Natural killer cell treated with Interleukin-12 subunit alpha and Interleukin-12 subunit beta and Interleukin-15 and Interleukin-18, amount 100 ng/mL, for 72 hours (primary cell): ENCODE results near the gene SCN1A. TPM values are rescaled to one million over a fixed set of nuclear protein-coding genes. Genes with fewer than 3 reads are reported as not detected.

Experiments used
- ATAC-seq, 2 donors: fragments of 150-1000 bp; cut with Tn5 transposase in 1 of 2; sonication (Bioruptor Pico), chemical (Tn5 transposase) in 1 of 2; 2 replicates each; pipeline ENCODE4 v1.10.0; 2021
- DNase-seq: peaks from one replicate; pipeline ENCODE4 v3.0.0; 2022; ENCODE audit warnings: low spot score
- H3K27ac Mint-ChIP-seq, 2 donors: 1 replicate in 1 of 2; 2 replicates in 1 of 2; pipeline ENCODE4 v1.8.0; 2022; ENCODE audit warnings: mixed read lengths in 2 of 2, mild to moderate bottlenecking in 1 of 2, moderate library complexity in 1 of 2
- H3K27me3 Mint-ChIP-seq, 2 donors: 1 replicate in 1 of 2; 2 replicates in 1 of 2; pipeline ENCODE4 v1.8.0; 2022; ENCODE audit warnings: mixed read lengths in 2 of 2
- H3K36me3 Mint-ChIP-seq: one replicate; pipeline ENCODE4 v1.8.0; 2022; ENCODE audit warnings: mixed read lengths
- H3K4me1 Mint-ChIP-seq, 2 donors: 1 replicate in 1 of 2; 2 replicates in 1 of 2; pipeline ENCODE4 v1.8.0; 2022; ENCODE audit warnings: low read depth in 2 of 2, mixed read lengths in 2 of 2, mild to moderate bottlenecking in 1 of 2
- H3K4me3 Mint-ChIP-seq: one replicate; pipeline ENCODE4 v1.8.0; 2022; ENCODE audit warnings: mixed read lengths
- H3K9me3 Mint-ChIP-seq: 2 replicates; pipeline ENCODE4 v1.8.0; 2022; ENCODE audit warnings: mixed read lengths
- total RNA-seq, 2 donors: library from RNA; stranded (reverse); gene quantifications; one replicate each; pipeline ENCODE4 v1.2.3, GENCODE V29; 2022

SCN1A gene
- total RNA-seq, 2 donors from 2014 or later, result not detected

- Mint-ChIP-seq H3K36me3 (no peaks in the 10 kb centered on the region), H3K27me3 (peaks cover 6 to 9% of the 10 kb centered on the region in 2 donors), H3K27ac (no peak overlapping the region), H3K9me3 (no peaks in the 10 kb centered on the region), H3K4me1 (no peaks in the 10 kb centered on the region), H3K4me3 (no peak overlapping the region)
- no peak for DNase-seq
- no peak for ATAC-seq
Observed at GRCh38 chr2:165961818-165962217, 166.0 kb downstream of the SCN1A start.

- Mint-ChIP-seq H3K27me3 (peaks cover 6 to 7% of the 10 kb centered on the region in 2 donors), H3K27ac (no peak overlapping the region), H3K9me3 (no peaks in the 10 kb centered on the region), H3K4me1 (peaks cover 5 to 9% of the 10 kb centered on the region in 2 donors), H3K4me3 (no peak overlapping the region), H3K36me3 (no peaks in the 10 kb centered on the region)
- DNase-seq (no peak), ATAC-seq (no peak)
Observed at GRCh38 chr2:165959371-165959770, 168.4 kb downstream of the SCN1A start.

DNA sequence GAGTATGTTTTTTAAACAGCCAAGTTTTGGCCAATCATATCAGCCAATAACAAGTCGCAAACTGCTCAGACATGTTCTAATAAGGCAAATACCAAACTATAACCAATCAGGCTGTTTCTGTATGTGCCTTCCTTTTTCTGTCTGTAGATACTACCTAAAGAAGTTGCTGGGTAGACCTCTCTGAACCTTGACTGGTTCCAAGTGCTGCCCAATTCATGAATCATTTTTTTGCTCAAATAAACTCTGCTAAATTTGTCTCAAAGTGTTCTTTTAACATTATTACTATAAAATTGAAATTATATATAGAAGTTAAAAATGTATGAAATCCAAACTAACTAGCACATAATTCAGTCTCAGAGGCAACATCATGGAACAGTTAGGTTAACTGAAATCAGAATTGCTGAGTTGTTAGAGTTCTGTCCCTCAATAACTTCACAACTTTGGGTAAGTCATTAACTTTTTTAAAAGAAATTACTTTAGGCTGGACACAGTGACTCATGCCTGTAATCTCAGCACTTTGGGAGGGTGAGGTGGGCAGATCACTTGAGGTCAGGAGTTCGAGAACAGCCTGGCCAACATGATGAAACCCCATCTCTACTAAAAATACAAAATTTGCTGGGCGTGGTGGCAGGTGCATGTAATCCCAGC lies 169.4 kb downstream of the SCN1A start:
- no peaks in the 10 kb centered on the region for H3K36me3 Mint-ChIP-seq
- no peak for DNase-seq
- peaks cover 5 to 9% of the 10 kb centered on the region in 2 donors for H3K4me1 Mint-ChIP-seq
- no peak overlapping the region for H3K27ac Mint-ChIP-seq
- H3K4me3 Mint-ChIP-seq, result no peak overlapping the region
- no peaks in the 10 kb centered on the region for H3K9me3 Mint-ChIP-seq
- H3K27me3 Mint-ChIP-seq, result peaks cover 2 to 6% of the 10 kb centered on the region in 2 donors
- ATAC-seq, result no peak

DNA sequence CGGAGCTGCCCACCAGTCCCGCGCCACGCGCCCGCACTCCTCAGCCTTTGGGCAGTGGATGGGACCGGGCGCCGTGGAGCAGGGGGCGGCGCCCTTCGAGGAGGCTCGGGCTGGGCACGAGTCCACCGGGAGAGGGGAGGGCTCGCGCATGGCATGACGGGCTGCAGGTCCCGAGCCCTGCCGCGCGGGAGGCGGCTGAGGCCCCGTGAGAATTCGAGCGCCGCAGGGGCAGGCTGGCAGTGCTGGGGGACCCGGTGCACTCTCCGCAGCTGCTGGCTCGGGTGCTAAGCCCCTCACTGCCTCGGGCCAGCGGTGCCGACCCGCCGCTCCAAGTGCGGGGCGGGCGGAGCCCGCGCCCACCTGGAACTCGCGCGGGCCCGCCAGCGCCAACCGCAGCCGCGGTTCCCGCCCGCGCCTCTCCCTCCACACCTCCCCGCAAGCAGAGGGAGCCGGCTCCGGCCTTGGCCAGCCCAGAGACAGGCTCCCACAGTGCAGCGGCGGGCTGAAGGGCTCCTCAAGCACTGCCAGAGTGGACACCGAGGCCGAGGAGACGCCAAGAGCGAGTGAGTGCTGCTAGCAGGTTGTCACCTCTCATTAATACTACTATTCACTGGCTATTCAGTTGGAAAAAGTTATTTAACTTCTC lies 170.7 kb downstream of the SCN1A start:
- Mint-ChIP-seq H3K36me3 (no peaks in the 10 kb centered on the region), H3K27ac (no peak overlapping the region), H3K4me3 (no peak overlapping the region), H3K4me1 (peaks cover 5 to 9% of the 10 kb centered on the region in 2 donors), H3K27me3 (peaks cover 0 to 6% of the 10 kb centered on the region in 2 donors), H3K9me3 (no peaks in the 10 kb centered on the region)
- no peak for ATAC-seq
- DNase-seq, result no peak

DNA sequence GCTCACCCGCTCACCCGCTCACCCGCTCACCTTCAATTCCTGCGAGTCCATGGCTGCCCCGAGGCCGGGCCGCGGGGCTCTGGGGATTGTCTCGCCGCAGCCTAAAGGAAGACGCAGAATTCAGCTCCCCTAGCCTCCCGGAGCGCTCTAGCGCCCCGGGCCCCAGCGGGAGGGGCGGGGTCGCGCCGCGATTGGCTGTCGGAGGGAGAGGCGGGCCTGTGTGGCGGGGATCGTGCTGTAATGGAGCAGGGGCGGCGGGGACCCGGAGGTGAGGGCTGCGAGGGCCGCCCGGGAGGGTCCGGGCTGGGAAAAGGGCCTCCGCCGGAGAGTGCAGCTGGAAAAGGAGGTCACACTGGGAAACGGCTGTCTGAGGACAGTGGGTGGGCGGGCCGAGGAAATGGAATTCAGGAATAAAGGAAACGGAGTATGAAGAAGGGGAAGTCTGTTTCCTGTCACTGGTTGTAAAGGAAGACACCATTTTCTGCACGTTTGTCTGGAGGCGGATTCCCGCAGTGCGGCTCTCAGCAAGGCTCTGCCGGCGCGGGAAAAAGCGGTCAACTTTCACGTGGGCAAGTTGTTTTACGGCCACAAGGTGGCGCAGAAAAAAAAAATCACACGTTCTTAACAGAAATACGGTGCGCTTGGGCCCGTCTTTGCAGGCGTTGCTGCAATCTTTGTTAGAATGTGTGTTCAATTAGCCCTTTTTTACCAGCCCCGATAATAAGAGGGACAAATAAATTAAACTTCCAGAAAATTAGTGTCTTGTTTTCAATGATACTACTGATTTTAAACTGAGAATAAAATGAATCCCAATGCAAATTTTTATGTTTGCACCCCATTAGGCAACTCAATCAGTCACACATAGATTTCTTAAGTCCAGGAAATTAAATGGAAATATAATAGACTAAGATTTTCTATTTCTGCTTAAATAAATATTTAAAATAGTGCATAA lies 173.9 kb downstream of the SCN1A start, which contains the start of gene TTC21B:
TTC21B (minus strand) TSS at position 122 of the 952 bp plus-strand sequence; CDS start at position 51, 71 bp downstream.
- Mint-ChIP-seq H3K36me3 (no peaks in the 10 kb centered on the region), H3K27ac (no peak within 1 kb of the TSS), H3K9me3 (no peaks in the 10 kb centered on the region), H3K4me1 (peaks cover 5 to 9% of the 10 kb centered on the region in 2 donors), H3K27me3 (no peaks in the 10 kb centered on the region), H3K4me3 (no peak within 1 kb of the TSS)
- DNase-seq, result peak; percentile 95
- ATAC-seq, result peak; percentile 99

GRCh38 chr2:165953306-165953654 lies 174.5 kb downstream of the SCN1A start:
- Mint-ChIP-seq H3K27me3 (no peaks in the 10 kb centered on the region), H3K36me3 (no peaks in the 10 kb centered on the region), H3K4me1 (peaks cover 5 to 9% of the 10 kb centered on the region in 2 donors), H3K9me3 (no peaks in the 10 kb centered on the region), H3K4me3 (no peak overlapping the region), H3K27ac (no peak overlapping the region)
- DNase-seq, result no peak
- ATAC-seq, result peak in 1 of 2 donors; percentile 71

DNA sequence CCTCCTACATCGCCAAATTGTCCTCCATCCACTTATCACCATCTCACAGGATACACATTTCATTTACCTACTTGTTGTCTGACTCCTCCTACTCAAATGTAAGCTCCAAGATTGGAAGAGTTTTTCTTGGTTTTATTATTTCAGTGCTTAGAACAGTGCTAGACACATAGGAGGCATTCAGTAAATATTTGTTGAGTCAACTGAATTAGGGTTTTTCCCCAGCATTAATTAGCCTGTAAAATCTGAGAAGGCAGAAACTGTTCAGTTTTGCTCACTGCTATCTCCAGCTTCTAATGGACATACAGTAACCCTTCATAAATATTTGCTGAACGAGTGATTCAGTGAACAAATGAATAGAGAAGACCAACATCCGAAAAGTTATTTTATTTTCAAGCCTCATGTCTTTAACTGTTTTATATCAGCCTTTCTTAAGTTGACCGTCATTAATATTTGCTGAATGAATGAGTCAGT lies 175.0 kb downstream of the SCN1A start:
- H3K4me3 Mint-ChIP-seq, result no peak overlapping the region
- H3K36me3 Mint-ChIP-seq, result no peaks in the 10 kb centered on the region
- ATAC-seq, result no peak
- no peak overlapping the region for H3K27ac Mint-ChIP-seq
- no peaks in the 10 kb centered on the region for H3K9me3 Mint-ChIP-seq
- no peak for DNase-seq
- peaks cover 5 to 9% of the 10 kb centered on the region in 2 donors for H3K4me1 Mint-ChIP-seq
- no peaks in the 10 kb centered on the region for H3K27me3 Mint-ChIP-seq

GRCh38 chr2:165952085-165952484 lies 175.7 kb downstream of the SCN1A start:
- DNase-seq (no peak), ATAC-seq (no peak)
- Mint-ChIP-seq H3K27ac (no peak overlapping the region), H3K36me3 (no peaks in the 10 kb centered on the region), H3K9me3 (no peaks in the 10 kb centered on the region), H3K4me1 (peaks cover 5 to 9% of the 10 kb centered on the region in 2 donors), H3K27me3 (no peaks in the 10 kb centered on the region), H3K4me3 (no peak overlapping the region)

GRCh38 chr2:165950438-165950837 lies 177.4 kb downstream of the SCN1A start:
- no peaks in the 10 kb centered on the region for H3K36me3 Mint-ChIP-seq
- H3K27ac Mint-ChIP-seq, result no peak overlapping the region
- H3K9me3 Mint-ChIP-seq, result no peaks in the 10 kb centered on the region
- no peak for ATAC-seq
- no peak for DNase-seq
- no peak overlapping the region for H3K4me3 Mint-ChIP-seq
- H3K4me1 Mint-ChIP-seq, result peaks cover 5 to 8% of the 10 kb centered on the region in 2 donors
- H3K27me3 Mint-ChIP-seq, result no peaks in the 10 kb centered on the region

GRCh38 chr2:165941827-165942226 lies 186.0 kb downstream of the SCN1A start:
- H3K36me3 Mint-ChIP-seq, result peaks cover 38% of the 10 kb centered on the region
- no peak overlapping the region for H3K4me3 Mint-ChIP-seq
- no peaks in the 10 kb centered on the region for H3K9me3 Mint-ChIP-seq
- H3K4me1 Mint-ChIP-seq, result peaks cover 3 to 4% of the 10 kb centered on the region in 2 donors
- H3K27me3 Mint-ChIP-seq, result no peaks in the 10 kb centered on the region
- H3K27ac Mint-ChIP-seq, result no peak overlapping the region
- DNase-seq (no peak), ATAC-seq (no peak)

DNA sequence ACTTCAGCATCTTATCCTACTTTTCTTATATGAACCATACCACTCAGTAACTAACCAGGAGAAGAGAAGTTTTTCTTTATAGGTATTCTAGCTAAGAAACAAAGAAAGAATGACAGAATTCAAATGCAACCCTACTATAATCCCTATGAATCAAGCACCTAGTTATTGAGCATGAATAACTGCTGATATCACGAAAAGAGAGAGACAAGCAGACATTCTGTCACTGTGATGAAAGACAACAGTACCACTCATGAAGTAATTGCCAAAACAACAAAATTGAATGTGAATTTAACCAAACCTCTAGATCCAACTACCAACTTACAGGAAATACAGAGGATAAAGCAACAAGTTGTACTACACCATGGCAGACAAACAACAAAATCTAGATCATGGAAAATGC lies 189.6 kb downstream of the SCN1A start:
- no peaks in the 10 kb centered on the region for H3K9me3 Mint-ChIP-seq

More for the DNA sequence above, 189.6 kb downstream of the SCN1A start:
- Mint-ChIP-seq H3K4me1 (peaks cover 3 to 4% of the 10 kb centered on the region in 2 donors), H3K36me3 (peaks cover 37% of the 10 kb centered on the region), H3K27me3 (no peaks in the 10 kb centered on the region), H3K27ac (no peak overlapping the region), H3K4me3 (no peak overlapping the region)
- DNase-seq, result no peak
- no peak for ATAC-seq
